ENCODE measurements around the gene IRS2. TPM values are rescaled to one million over a fixed set of nuclear protein-coding genes. Genes with fewer than 3 reads are reported as not detected.

The IRS2 gene
- total RNA-seq, 4 donors from 2014 or later: 5.0 to 24.6 (median 7.5) TPM

- Histone ChIP-seq H3K4me3 (no peak overlapping the region), H3K27ac (no peak overlapping the region), H3K9me3 (no peaks in the 10 kb centered on the region), H3K27me3 (peaks cover 0 to 8% (median 0%) of the 10 kb centered on the region in 4 donors), H3K36me3 (no peaks in the 10 kb centered on the region), H3K4me1 (no peaks in the 10 kb centered on the region)
- DNase-seq: no peak
- 64 to 68% methylated on average over 12 to 13 of the region's 14 CpGs for WGBS, 2 donors
- intact Hi-C loops (cut with DNase I): no loop called here
- no peak for TF ChIP-seq CTCF (IDR thresholded peaks at IDR 0.05)
- TF ChIP-seq POLR2A (IDR thresholded peaks at IDR 0.05): no peak
Observed at GRCh38 chr13:109809216-109809932, 23.0 kb upstream of the IRS2 start.

- intact Hi-C loops (cut with DNase I): no loop called here
- Histone ChIP-seq H3K4me1 (no peaks in the 10 kb centered on the region), H3K36me3 (no peaks in the 10 kb centered on the region), H3K27ac (no peak overlapping the region), H3K9me3 (no peaks in the 10 kb centered on the region), H3K4me3 (no peak overlapping the region), H3K27me3 (peaks cover 0 to 8% (median 0%) of the 10 kb centered on the region in 4 donors)
- no peak for TF ChIP-seq POLR2A (IDR thresholded peaks at IDR 0.05)
- TF ChIP-seq CTCF (IDR thresholded peaks at IDR 0.05): no peak
- 70 to 94% methylated on average over 3 of the region's 3 CpGs for WGBS, 2 donors
- DNase-seq: no peak
Observed at GRCh38 chr13:109807345-109807744, 21.0 kb upstream of the IRS2 start.

- no peaks in the 10 kb centered on the region for H3K4me1 ChIP-seq
- no peak for TF ChIP-seq CTCF (IDR thresholded peaks at IDR 0.05)
- TF ChIP-seq POLR2A (IDR thresholded peaks at IDR 0.05): no peak
- whole genome bisulfite sequencing, 2 donors: 77 to 83% methylated on average over 8 to 9 of the region's 9 CpGs
- intact Hi-C loops (cut with DNase I): no loop called here
- no peaks in the 10 kb centered on the region for H3K9me3 ChIP-seq
- peaks cover 0 to 3% (median 0%) of the 10 kb centered on the region in 4 donors for H3K27me3 ChIP-seq
- no peak overlapping the region for H3K4me3 ChIP-seq
- no peak overlapping the region for H3K27ac ChIP-seq
- no peaks in the 10 kb centered on the region for H3K36me3 ChIP-seq
- DNase-seq: no peak
Observed at GRCh38 chr13:109804654-109805053, 18.3 kb upstream of the IRS2 start.

GRCh38 chr13:109803825-109804224 lies 17.4 kb upstream of the IRS2 start:
- Histone ChIP-seq H3K4me1 (no peaks in the 10 kb centered on the region), H3K4me3 (no peak overlapping the region), H3K27ac (no peak overlapping the region), H3K36me3 (no peaks in the 10 kb centered on the region), H3K27me3 (peaks cover 0 to 3% (median 0%) of the 10 kb centered on the region in 4 donors), H3K9me3 (no peaks in the 10 kb centered on the region)
- intact Hi-C loops (cut with DNase I): no loop called here
- DNase-seq: no peak
- TF ChIP-seq CTCF (IDR thresholded peaks at IDR 0.05): no peak
- TF ChIP-seq POLR2A (IDR thresholded peaks at IDR 0.05): no peak
- WGBS, 2 donors: 76 to 83% methylated on average over 1 of the region's 1 CpG

GRCh38 chr13:109802936-109803335 lies 16.6 kb upstream of the IRS2 start:
- no peaks in the 10 kb centered on the region for H3K9me3 ChIP-seq
- H3K4me3 ChIP-seq: no peak overlapping the region
- TF ChIP-seq POLR2A (IDR thresholded peaks at IDR 0.05) (no peak), CTCF (IDR thresholded peaks at IDR 0.05) (no peak)
- intact Hi-C loops (cut with DNase I): no loop called here
- 80 to 85% methylated on average over 4 of the region's 4 CpGs for WGBS, 2 donors
- no peaks in the 10 kb centered on the region for H3K4me1 ChIP-seq
- no peak overlapping the region for H3K27ac ChIP-seq
- H3K27me3 ChIP-seq: peaks cover 0 to 5% (median 0%) of the 10 kb centered on the region in 4 donors
- DNase-seq: no peak
- no peaks in the 10 kb centered on the region for H3K36me3 ChIP-seq
